MM.1S (cell line): ENCODE results near the gene GSE1.

Experiments
- DNase-seq: peaks from one replicate; pipeline ENCODE4 v3.0.0-alpha.2; 2015
- H2AFZ ChIP-seq: fragments of 300-600 bp; sonication (generic); 2 replicates; pipeline ENCODE4 v1.6.0; 2016; ENCODE audit warnings: antibody characterized with exemption, low read length
- H3F3A ChIP-seq: fragments of 300-600 bp; sonication (generic); 2 replicates; pipeline ENCODE4 v1.6.1; 2016; ENCODE audit warnings: mild to moderate bottlenecking, antibody characterized with exemption, low read length, moderate library complexity, mixed read lengths; ENCODE audit not compliant: insufficient read depth
- H3K27ac ChIP-seq: fragments of 300-600 bp; sonication (generic); 2 replicates; pipeline ENCODE4 v1.5.1; 2016; ENCODE audit warnings: mild to moderate bottlenecking, low read length
- H3K27me3 ChIP-seq: fragments of 300-600 bp; sonication (generic); replicated peaks from 2 replicates; pipeline ENCODE4 v1.6.0; 2016; ENCODE audit warnings: low read length; ENCODE audit not compliant: insufficient read depth
- H3K36me3 ChIP-seq: fragments of 300-600 bp; sonication (generic); replicated peaks from 2 replicates; pipeline ENCODE4 v1.6.1; 2016; ENCODE audit warnings: mild to moderate bottlenecking, low read length, mixed read lengths; ENCODE audit not compliant: insufficient read depth
- H3K4me1 ChIP-seq: fragments of 300-600 bp; sonication (generic); 2 replicates; pipeline ENCODE4 v1.6.1; 2016; ENCODE audit warnings: low read length, mixed read lengths
- H3K4me2 ChIP-seq: fragments of 300-600 bp; sonication (generic); 2 replicates; pipeline ENCODE4 v1.6.0; 2016; ENCODE audit warnings: low read depth, low read length
- H3K4me3 ChIP-seq: fragments of 300-600 bp; sonication (generic); 2 replicates; pipeline ENCODE4 v1.5.1; 2016; ENCODE audit warnings: low read length, mixed read lengths
- H3K79me2 ChIP-seq: fragments of 300-600 bp; sonication (generic); 2 replicates; pipeline ENCODE4 v1.6.1; 2016; ENCODE audit warnings: mixed run types, low read length, mixed read lengths
- H3K9ac ChIP-seq: fragments of 300-600 bp; sonication (generic); 2 replicates; pipeline ENCODE4 v1.6.1; 2016; ENCODE audit warnings: low read length, mixed read lengths
- H3K9me2 ChIP-seq: fragments of 300-600 bp; sonication (generic); replicated peaks from 2 replicates; pipeline ENCODE4 v1.6.1; 2016; ENCODE audit warnings: mild to moderate bottlenecking, low read length, mixed read lengths; ENCODE audit not compliant: insufficient read depth
- H3K9me3 ChIP-seq: fragments of 300-600 bp; sonication (generic); replicated peaks from 2 replicates; pipeline ENCODE4 v1.6.1; 2016; ENCODE audit warnings: mild to moderate bottlenecking, low read length, mixed read lengths; ENCODE audit not compliant: insufficient read depth
- H4K20me1 ChIP-seq: fragments of 300-600 bp; sonication (generic); 2 replicates; pipeline ENCODE4 v1.6.1; 2016; ENCODE audit warnings: mild to moderate bottlenecking, low read length, moderate library complexity, mixed read lengths; ENCODE audit not compliant: insufficient read depth
- EZH2 ChIP-seq: fragments of 300-600 bp; sonication (generic); optimal IDR thresholded peaks from 2 replicates; pipeline ENCODE3; 2017; ENCODE audit warnings: low read depth, mild to moderate bottlenecking, antibody characterized with exemption, low read length, mixed read lengths
- EZH2phosphoT487 ChIP-seq: fragments of 300-600 bp; sonication (generic); IDR thresholded peaks from 2 replicates; pipeline ENCODE4 v1.6.1; 2018; ENCODE audit warnings: antibody characterized with exemption, low read length
- TF ChIP-seq, protein P1 (sequence below): fragments of 300-600 bp; sonication (generic); IDR thresholded peaks from 2 replicates; pipeline ENCODE4 v1.5.1; 2016; ENCODE audit warnings: antibody characterized with exemption, low read length, mixed read lengths

GSE1 gene

DNA sequence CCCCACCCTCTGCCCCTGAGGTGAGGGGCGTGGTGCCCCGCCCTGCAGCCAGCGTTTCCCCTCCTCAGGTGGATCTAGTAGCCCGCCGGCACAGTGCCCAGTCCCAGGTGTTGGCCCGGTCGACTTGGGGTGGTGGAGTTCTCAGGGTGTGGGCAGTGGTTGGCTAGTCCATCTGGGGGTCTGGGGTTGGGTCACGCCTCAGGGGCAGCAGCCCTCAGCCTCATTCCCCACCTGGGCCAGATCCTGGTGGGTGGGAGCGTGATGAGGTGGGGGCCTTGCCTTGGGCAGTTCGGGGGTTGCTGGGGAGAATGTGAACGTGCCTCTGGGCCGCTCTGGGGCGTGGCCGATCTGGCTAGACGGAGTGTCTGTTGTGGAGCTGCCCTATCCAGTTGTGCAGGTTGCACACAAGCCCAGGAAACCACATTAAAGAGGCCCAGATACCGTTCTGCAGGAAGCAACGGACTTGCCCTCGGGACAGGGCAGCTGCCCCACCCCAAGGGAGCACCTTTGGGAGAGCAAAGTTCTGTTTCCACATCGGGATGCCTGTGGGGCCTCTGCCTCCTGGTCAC is 32.0 kb downstream of the GSE1 start:
- Histone ChIP-seq H3K27ac (no peak overlapping the region), H3K4me1 (no peaks in the 10 kb centered on the region), H3K4me3 (no peak overlapping the region), H3K9ac (no peak overlapping the region), H3K27me3 (no peaks in the 10 kb centered on the region), H3F3A (no peaks in the 10 kb centered on the region), H3K79me2 (no peaks in the 10 kb centered on the region), H3K36me3 (no peaks in the 10 kb centered on the region), H3K9me3 (no peaks in the 10 kb centered on the region), H2AFZ (no peak overlapping the region), H3K4me2 (no peak overlapping the region), H4K20me1 (no peaks in the 10 kb centered on the region), H3K9me2 (no peaks in the 10 kb centered on the region)
- TF ChIP-seq EZH2 (no peak), EZH2phosphoT487 (no peak)
- TF ChIP-seq, protein P1, sequence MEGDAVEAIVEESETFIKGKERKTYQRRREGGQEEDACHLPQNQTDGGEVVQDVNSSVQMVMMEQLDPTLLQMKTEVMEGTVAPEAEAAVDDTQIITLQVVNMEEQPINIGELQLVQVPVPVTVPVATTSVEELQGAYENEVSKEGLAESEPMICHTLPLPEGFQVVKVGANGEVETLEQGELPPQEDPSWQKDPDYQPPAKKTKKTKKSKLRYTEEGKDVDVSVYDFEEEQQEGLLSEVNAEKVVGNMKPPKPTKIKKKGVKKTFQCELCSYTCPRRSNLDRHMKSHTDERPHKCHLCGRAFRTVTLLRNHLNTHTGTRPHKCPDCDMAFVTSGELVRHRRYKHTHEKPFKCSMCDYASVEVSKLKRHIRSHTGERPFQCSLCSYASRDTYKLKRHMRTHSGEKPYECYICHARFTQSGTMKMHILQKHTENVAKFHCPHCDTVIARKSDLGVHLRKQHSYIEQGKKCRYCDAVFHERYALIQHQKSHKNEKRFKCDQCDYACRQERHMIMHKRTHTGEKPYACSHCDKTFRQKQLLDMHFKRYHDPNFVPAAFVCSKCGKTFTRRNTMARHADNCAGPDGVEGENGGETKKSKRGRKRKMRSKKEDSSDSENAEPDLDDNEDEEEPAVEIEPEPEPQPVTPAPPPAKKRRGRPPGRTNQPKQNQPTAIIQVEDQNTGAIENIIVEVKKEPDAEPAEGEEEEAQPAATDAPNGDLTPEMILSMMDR = no peak
- no peak for DNase-seq

DNA sequence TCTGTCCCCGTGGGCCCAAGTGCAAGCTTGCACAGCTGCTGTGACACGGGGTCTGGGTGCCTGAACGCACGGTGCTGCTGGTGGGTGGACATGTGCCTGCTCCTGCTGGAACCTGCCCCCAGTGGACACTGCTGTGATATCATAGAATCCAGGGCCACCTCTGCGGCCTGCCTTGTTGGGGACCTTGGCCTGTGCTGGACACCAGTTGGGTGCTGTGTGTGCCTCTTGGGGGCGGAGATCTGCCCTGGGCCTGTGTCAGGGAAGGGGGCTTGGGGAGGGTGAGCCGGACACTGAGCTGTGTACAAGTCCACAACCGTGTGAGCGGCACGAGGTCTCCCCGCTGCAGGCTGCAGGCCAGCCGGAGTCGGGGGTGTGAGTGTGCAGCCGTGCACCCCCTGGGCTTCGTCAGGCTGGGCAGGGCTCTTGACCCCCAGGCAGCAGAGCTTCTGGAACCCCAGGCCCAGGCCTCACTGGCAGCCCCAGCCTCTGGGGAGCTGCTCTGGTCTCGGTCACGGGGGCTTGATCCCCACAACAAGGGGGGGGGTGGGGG is 33.3 kb downstream of the GSE1 start:
- H2AFZ ChIP-seq = no peak overlapping the region
- DNase-seq = no peak
- no peaks in the 10 kb centered on the region for H3K9me3 ChIP-seq
- no peaks in the 10 kb centered on the region for H4K20me1 ChIP-seq
- no peak overlapping the region for H3K4me2 ChIP-seq
- H3K27ac ChIP-seq = no peak overlapping the region
- no peaks in the 10 kb centered on the region for H3F3A ChIP-seq
- H3K9me2 ChIP-seq = no peaks in the 10 kb centered on the region
- no peak overlapping the region for H3K9ac ChIP-seq
- no peaks in the 10 kb centered on the region for H3K27me3 ChIP-seq
- H3K4me3 ChIP-seq = no peak overlapping the region
- no peaks in the 10 kb centered on the region for H3K79me2 ChIP-seq
- H3K4me1 ChIP-seq = no peaks in the 10 kb centered on the region
- H3K36me3 ChIP-seq = no peaks in the 10 kb centered on the region
- TF ChIP-seq, protein P1 = no peak
- TF ChIP-seq EZH2phosphoT487 (no peak), EZH2 (no peak)

DNA sequence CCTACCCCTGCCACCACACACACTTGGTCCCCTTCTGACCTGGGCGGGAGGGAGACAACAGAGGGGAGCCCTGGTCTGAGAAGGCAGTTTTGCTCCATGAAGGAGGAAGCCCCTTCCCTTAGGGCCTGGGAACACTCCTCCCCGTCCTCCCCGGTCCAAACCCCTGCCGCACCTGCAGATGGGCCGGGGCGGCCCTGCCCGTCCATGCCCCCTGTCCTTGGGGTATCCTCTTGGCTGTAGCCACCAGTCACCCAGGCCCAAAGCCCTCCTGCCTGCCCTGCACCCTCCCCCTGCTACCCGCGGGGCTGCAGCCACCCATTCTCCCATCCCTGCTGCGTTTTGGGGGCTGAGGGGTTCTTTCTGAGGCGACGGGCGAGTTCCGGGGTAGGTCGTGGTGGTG is 33.9 kb downstream of the GSE1 start:
- no peaks in the 10 kb centered on the region for H3K9me2 ChIP-seq
- no peaks in the 10 kb centered on the region for H3K79me2 ChIP-seq
- H4K20me1 ChIP-seq = no peaks in the 10 kb centered on the region
- no peak for DNase-seq
- H3K4me3 ChIP-seq = no peak overlapping the region
- no peak overlapping the region for H3K27ac ChIP-seq
- TF ChIP-seq EZH2 (no peak), EZH2phosphoT487 (no peak)
- TF ChIP-seq, protein P1 = no peak
- no peaks in the 10 kb centered on the region for H3K9me3 ChIP-seq
- no peak overlapping the region for H3K4me2 ChIP-seq
- no peaks in the 10 kb centered on the region for H3K36me3 ChIP-seq
- H3F3A ChIP-seq = no peaks in the 10 kb centered on the region
- no peaks in the 10 kb centered on the region for H3K27me3 ChIP-seq
- H2AFZ ChIP-seq = no peak overlapping the region
- no peak overlapping the region for H3K9ac ChIP-seq
- no peaks in the 10 kb centered on the region for H3K4me1 ChIP-seq
